ENCODE results near the gene TBL3.
"Not testable (repeated sequence)": the region's sequence is repeated elsewhere in the genome, so short reads cannot be mapped to it uniquely, and the experiment has no call there.

The TBL3 gene

GRCh38 chr16:1942810-1943726 lies 28.8 kb upstream of the TBL3 start, which contains the start of gene MSRB1:
Gene MSRB1, minus strand, starts transcription at chr16:1943199. Its CDS starts 43 bp downstream, at chr16:1943156.
- peak; percentile 71 for DNase-seq (ENCODE audit: low read depth)

GRCh38 chr16:1944612-1945199 lies 27.1 kb upstream of the TBL3 start:
- DNase-seq (ENCODE audit: low read depth) = no peak

GRCh38 chr16:1945559-1946391 lies 26.1 kb upstream of the TBL3 start:
- no peak for DNase-seq (ENCODE audit: low read depth)

GRCh38 chr16:1946495-1947368 lies 25.1 kb upstream of the TBL3 start:
- no peak for DNase-seq (ENCODE audit: low read depth)

- no peak for DNase-seq (ENCODE audit: low read depth)
Measured at GRCh38 chr16:1947369-1947670, 24.5 kb upstream of the TBL3 start.

GRCh38 chr16:1949507-1949906 lies 22.3 kb upstream of the TBL3 start:
- DNase-seq (ENCODE audit: low read depth) = no peak

GRCh38 chr16:1950047-1950446 lies 21.8 kb upstream of the TBL3 start:
- DNase-seq (ENCODE audit: low read depth) = no peak

GRCh38 chr16:1950559-1950958 lies 21.3 kb upstream of the TBL3 start:
- DNase-seq (ENCODE audit: low read depth) = no peak

- DNase-seq (ENCODE audit: low read depth) = no peak
Measured at GRCh38 chr16:1953734-1954133, 18.1 kb upstream of the TBL3 start.

- DNase-seq (ENCODE audit: low read depth) = not testable (repeated sequence)
Measured at GRCh38 chr16:1957434-1958142, 14.3 kb upstream of the TBL3 start.

- not testable (repeated sequence) for DNase-seq (ENCODE audit: low read depth)
Measured at GRCh38 chr16:1958143-1958491, 13.7 kb upstream of the TBL3 start.

GRCh38 chr16:1958715-1959268 lies 13.1 kb upstream of the TBL3 start:
- DNase-seq (ENCODE audit: low read depth) = no peak

- peak; percentile 56 for DNase-seq (ENCODE audit: low read depth)
Measured at GRCh38 chr16:1959269-1960039, 12.4 kb upstream of the TBL3 start, which contains the start of gene NDUFB10. Gene NDUFB10, plus strand, starts transcription at chr16:1959538. Its CDS starts 87 bp downstream, at chr16:1959625.

GRCh38 chr16:1960665-1961630 lies 10.9 kb upstream of the TBL3 start:
- no peak for DNase-seq (ENCODE audit: low read depth)

- DNase-seq (ENCODE audit: low read depth) = no peak
Measured at GRCh38 chr16:1961651-1962067, 10.2 kb upstream of the TBL3 start.

- DNase-seq (ENCODE audit: low read depth) = not testable (repeated sequence)
Measured at GRCh38 chr16:1962161-1963153, 9.4 kb upstream of the TBL3 start.

GRCh38 chr16:1963806-1964505 lies 7.9 kb upstream of the TBL3 start:
- no peak for DNase-seq (ENCODE audit: low read depth)

Data from HS-27A (cell line).